GM08714 (cell line): ENCODE results near the gene RAB9B.
"Not testable (repeated sequence)": the region's sequence is repeated elsewhere in the genome, so short reads cannot be mapped to it uniquely, and the experiment has no call there.

Experiments
- H3K4me3 ChIP-seq: fragments of 200-500 bp; sonication (Bioruptor generic); 2 replicates; pipeline ENCODE4 v1.5.1; 2014; ENCODE audit warnings: mild to moderate bottlenecking, low read length, inconsistent platforms
- ZNF274 ChIP-seq: IDR thresholded peaks from 2 replicates; pipeline ENCODE4 v1.6.1; 2012; ENCODE audit warnings: mild to moderate bottlenecking, low read depth, low read length

RAB9B gene

GRCh38 chrX:103825881-103826280 lies 6.2 kb downstream of the RAB9B start:
- H3K4me3 ChIP-seq: no peak overlapping the region
- TF ChIP-seq ZNF274: no peak

GRCh38 chrX:103823591-103823990 lies 8.5 kb downstream of the RAB9B start:
- TF ChIP-seq ZNF274: no peak

GRCh38 chrX:103820802-103821201 lies 11.3 kb downstream of the RAB9B start:
- H3K4me3 ChIP-seq: not testable (repeated sequence)

More at GRCh38 chrX:103823591-103823990, 8.5 kb downstream of the RAB9B start:
- H3K4me3 ChIP-seq: no peak overlapping the region

GRCh38 chrX:103818842-103819619 lies 13.0 kb downstream of the RAB9B start:
- TF ChIP-seq ZNF274: no peak
- H3K4me3 ChIP-seq: no peak overlapping the region

GRCh38 chrX:103817502-103817901 lies 14.6 kb downstream of the RAB9B start:
- TF ChIP-seq ZNF274: no peak

GRCh38 chrX:103817101-103817500 lies 15.0 kb downstream of the RAB9B start:
- H3K4me3 ChIP-seq: not testable (repeated sequence)

More at GRCh38 chrX:103817502-103817901, 14.6 kb downstream of the RAB9B start:
- no peak overlapping the region for H3K4me3 ChIP-seq

- H3K4me3 ChIP-seq: no peak overlapping the region
- TF ChIP-seq ZNF274: no peak
These were observed 20.2 kb downstream of the RAB9B start for GRCh38 chrX:103811858-103812257.

GRCh38 chrX:103806862-103807474 lies 25.1 kb downstream of the RAB9B start:
- TF ChIP-seq ZNF274: no peak
- H3K4me3 ChIP-seq: no peak overlapping the region

- TF ChIP-seq ZNF274: no peak
- H3K4me3 ChIP-seq: no peak overlapping the region
These were observed 26.2 kb downstream of the RAB9B start for GRCh38 chrX:103805860-103806259.

- H3K4me3 ChIP-seq: no peak overlapping the region
- no peak for TF ChIP-seq ZNF274
These were observed 31.7 kb downstream of the RAB9B start for GRCh38 chrX:103800318-103800717.

GRCh38 chrX:103797691-103798090 lies 34.4 kb downstream of the RAB9B start:
- no peak for TF ChIP-seq ZNF274
- H3K4me3 ChIP-seq: no peak overlapping the region

- TF ChIP-seq ZNF274: no peak
- H3K4me3 ChIP-seq: no peak overlapping the region
These were observed 37.9 kb downstream of the RAB9B start for GRCh38 chrX:103794119-103794518.

- TF ChIP-seq ZNF274: no peak
- no peak overlapping the region for H3K4me3 ChIP-seq
These were observed 38.5 kb downstream of the RAB9B start for GRCh38 chrX:103793545-103793940.

- no peak overlapping the region for H3K4me3 ChIP-seq
- no peak for TF ChIP-seq ZNF274
These were observed 39.0 kb downstream of the RAB9B start for GRCh38 chrX:103792916-103793544.
